ENCODE measurements around the gene ENGASE.
A peak's percentile ranks its signal among the peaks of the same experiment; 100 is the strongest.

Gene ENGASE

DNA sequence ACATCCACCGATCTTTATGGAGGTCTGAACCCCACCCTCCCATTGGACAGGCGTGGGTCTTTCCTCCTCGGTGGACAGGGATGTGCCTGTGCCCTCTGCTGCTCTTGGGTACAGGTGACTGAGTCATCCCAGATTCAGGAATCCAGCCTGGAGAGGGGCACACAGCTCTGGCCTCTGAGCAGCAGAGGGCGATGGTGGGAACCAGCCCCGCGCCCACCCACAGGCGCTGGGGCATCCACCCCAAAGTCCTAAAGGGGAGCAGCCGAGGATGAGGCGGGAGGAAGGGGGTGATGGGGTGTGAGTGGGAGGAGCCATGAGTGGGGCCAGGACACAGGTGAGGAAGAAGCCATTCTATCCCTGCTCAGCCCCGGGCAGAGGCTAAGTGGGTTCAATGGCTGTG lies 35.0 kb downstream of the ENGASE start:
- H3F3A ChIP-seq (ENCODE audit: low read depth) = no peaks in the 10 kb centered on the region
- TF ChIP-seq, protein P1, sequence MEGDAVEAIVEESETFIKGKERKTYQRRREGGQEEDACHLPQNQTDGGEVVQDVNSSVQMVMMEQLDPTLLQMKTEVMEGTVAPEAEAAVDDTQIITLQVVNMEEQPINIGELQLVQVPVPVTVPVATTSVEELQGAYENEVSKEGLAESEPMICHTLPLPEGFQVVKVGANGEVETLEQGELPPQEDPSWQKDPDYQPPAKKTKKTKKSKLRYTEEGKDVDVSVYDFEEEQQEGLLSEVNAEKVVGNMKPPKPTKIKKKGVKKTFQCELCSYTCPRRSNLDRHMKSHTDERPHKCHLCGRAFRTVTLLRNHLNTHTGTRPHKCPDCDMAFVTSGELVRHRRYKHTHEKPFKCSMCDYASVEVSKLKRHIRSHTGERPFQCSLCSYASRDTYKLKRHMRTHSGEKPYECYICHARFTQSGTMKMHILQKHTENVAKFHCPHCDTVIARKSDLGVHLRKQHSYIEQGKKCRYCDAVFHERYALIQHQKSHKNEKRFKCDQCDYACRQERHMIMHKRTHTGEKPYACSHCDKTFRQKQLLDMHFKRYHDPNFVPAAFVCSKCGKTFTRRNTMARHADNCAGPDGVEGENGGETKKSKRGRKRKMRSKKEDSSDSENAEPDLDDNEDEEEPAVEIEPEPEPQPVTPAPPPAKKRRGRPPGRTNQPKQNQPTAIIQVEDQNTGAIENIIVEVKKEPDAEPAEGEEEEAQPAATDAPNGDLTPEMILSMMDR (conservative IDR thresholded peaks at IDR 0.05; ENCODE audit: low read length) = peak; percentile 32; the same call in 1 of the 2 replicates
- no peak for TF ChIP-seq EZH2phosphoT487 (IDR thresholded peaks at IDR 0.05; ENCODE audit: borderline replicate concordance)
- H3K36me3 ChIP-seq (ENCODE audit: insufficient read depth, low read length) = no peaks in the 10 kb centered on the region
- H3K9me3 ChIP-seq (ENCODE audit: insufficient read depth, low read depth, low read length) = no peaks in the 10 kb centered on the region
- no peaks in the 10 kb centered on the region for H3K27me3 ChIP-seq (ENCODE audit: insufficient read depth, low read length, poor library complexity, severe bottlenecking)
- no peak overlapping the region for H3K4me3 ChIP-seq (ENCODE audit: low read length, poor library complexity, severe bottlenecking)
- H3K79me2 ChIP-seq (ENCODE audit: insufficient read depth, low read length) = no peaks in the 10 kb centered on the region
- H2AFZ ChIP-seq (ENCODE audit: low read length) = no peak overlapping the region
- no peak overlapping the region for H3K4me2 ChIP-seq (ENCODE audit: low read depth, low read length, poor library complexity, severe bottlenecking)
- no peaks in the 10 kb centered on the region for H4K20me1 ChIP-seq (ENCODE audit: insufficient read depth, low read length, poor library complexity, severe bottlenecking)
- H3K9me2 ChIP-seq (replicated peaks; ENCODE audit: low read depth, low read length) = no peaks in the 10 kb centered on the region
- no peak overlapping the region for H3K9ac ChIP-seq (ENCODE audit: low read depth, low read length, poor library complexity, severe bottlenecking)
- H3K4me1 ChIP-seq (ENCODE audit: insufficient read depth, low read length, poor library complexity, severe bottlenecking) = no peaks in the 10 kb centered on the region

DNA sequence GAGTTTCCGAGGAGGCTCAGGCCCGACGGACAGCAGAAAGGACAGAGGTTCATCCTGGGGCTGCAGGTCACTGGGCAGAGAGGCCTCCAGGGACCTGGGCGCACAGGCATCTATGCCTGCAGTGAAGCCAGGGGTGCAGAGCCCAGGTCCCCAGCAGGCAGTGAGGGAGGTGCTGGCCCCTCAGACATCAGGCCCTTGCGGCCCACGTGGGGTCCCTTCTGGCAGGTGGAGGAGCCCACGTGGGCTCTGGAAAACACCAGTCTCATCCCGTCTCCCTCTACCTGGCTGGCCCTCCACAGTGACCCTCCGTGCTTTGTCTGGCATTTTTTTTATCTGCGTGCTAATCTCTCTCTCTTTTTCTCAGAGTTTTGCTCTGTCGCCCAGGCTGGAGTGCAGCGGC lies 36.5 kb downstream of the ENGASE start:
- TF ChIP-seq, protein P1 (conservative IDR thresholded peaks at IDR 0.05; ENCODE audit: low read length) = no peak
- no peak for TF ChIP-seq EZH2phosphoT487 (IDR thresholded peaks at IDR 0.05; ENCODE audit: borderline replicate concordance)
- no peaks in the 10 kb centered on the region for H3K9me3 ChIP-seq (ENCODE audit: insufficient read depth, low read depth, low read length)
- H3K9me2 ChIP-seq (replicated peaks; ENCODE audit: low read depth, low read length) = no peaks in the 10 kb centered on the region
- no peak overlapping the region for H3K4me3 ChIP-seq (ENCODE audit: low read length, poor library complexity, severe bottlenecking)
- no peaks in the 10 kb centered on the region for H3K79me2 ChIP-seq (ENCODE audit: insufficient read depth, low read length)
- no peaks in the 10 kb centered on the region for H3K4me1 ChIP-seq (ENCODE audit: insufficient read depth, low read length, poor library complexity, severe bottlenecking)
- H3K4me2 ChIP-seq (ENCODE audit: low read depth, low read length, poor library complexity, severe bottlenecking) = no peak overlapping the region
- no peaks in the 10 kb centered on the region for H4K20me1 ChIP-seq (ENCODE audit: insufficient read depth, low read length, poor library complexity, severe bottlenecking)
- H3K27me3 ChIP-seq (ENCODE audit: insufficient read depth, low read length, poor library complexity, severe bottlenecking) = no peaks in the 10 kb centered on the region
- no peaks in the 10 kb centered on the region for H3K36me3 ChIP-seq (ENCODE audit: insufficient read depth, low read length)
- no peak overlapping the region for H2AFZ ChIP-seq (ENCODE audit: low read length)
- H3F3A ChIP-seq (ENCODE audit: low read depth) = no peaks in the 10 kb centered on the region
- no peak overlapping the region for H3K9ac ChIP-seq (ENCODE audit: low read depth, low read length, poor library complexity, severe bottlenecking)

DNA sequence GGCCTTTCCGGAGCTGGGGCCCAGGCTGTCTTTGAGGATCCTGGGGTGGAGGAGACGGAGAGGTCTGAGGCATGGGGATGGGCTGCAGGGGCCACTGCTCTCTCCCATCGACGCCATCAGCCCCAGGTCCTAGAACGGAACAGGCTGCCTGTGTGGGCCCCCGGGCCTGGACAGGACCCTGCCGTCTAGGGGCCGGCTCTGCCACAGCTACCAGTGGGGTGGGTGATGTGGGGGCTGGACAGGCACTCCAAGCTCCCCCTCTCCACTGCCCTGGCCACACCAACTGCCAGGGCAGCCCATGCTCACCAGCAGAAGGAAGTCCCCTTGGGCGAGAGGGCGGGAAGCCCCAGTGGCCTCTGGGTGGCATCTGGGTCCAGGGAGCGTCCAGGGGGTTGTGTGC lies 37.8 kb downstream of the ENGASE start:
- H3K4me3 ChIP-seq (ENCODE audit: low read length, poor library complexity, severe bottlenecking) = no peak overlapping the region
- no peaks in the 10 kb centered on the region for H3K9me2 ChIP-seq (replicated peaks; ENCODE audit: low read depth, low read length)
- H3F3A ChIP-seq (ENCODE audit: low read depth) = no peaks in the 10 kb centered on the region
- H4K20me1 ChIP-seq (ENCODE audit: insufficient read depth, low read length, poor library complexity, severe bottlenecking) = no peaks in the 10 kb centered on the region
- no peak for TF ChIP-seq EZH2phosphoT487 (IDR thresholded peaks at IDR 0.05; ENCODE audit: borderline replicate concordance)
- TF ChIP-seq, protein P1 (conservative IDR thresholded peaks at IDR 0.05; ENCODE audit: low read length) = no peak
- no peaks in the 10 kb centered on the region for H3K79me2 ChIP-seq (ENCODE audit: insufficient read depth, low read length)
- H3K36me3 ChIP-seq (ENCODE audit: insufficient read depth, low read length) = no peaks in the 10 kb centered on the region
- no peaks in the 10 kb centered on the region for H3K27me3 ChIP-seq (ENCODE audit: insufficient read depth, low read length, poor library complexity, severe bottlenecking)
- H3K4me1 ChIP-seq (ENCODE audit: insufficient read depth, low read length, poor library complexity, severe bottlenecking) = no peaks in the 10 kb centered on the region
- no peaks in the 10 kb centered on the region for H3K9me3 ChIP-seq (ENCODE audit: insufficient read depth, low read depth, low read length)
- H3K9ac ChIP-seq (ENCODE audit: low read depth, low read length, poor library complexity, severe bottlenecking) = no peak overlapping the region
- no peak overlapping the region for H2AFZ ChIP-seq (ENCODE audit: low read length)
- H3K4me2 ChIP-seq (ENCODE audit: low read depth, low read length, poor library complexity, severe bottlenecking) = no peak overlapping the region
